Hematopoietic multipotent progenitor cell treated with erythropoietin and hydrocortisone succinate and interleukin-3 and kit ligand, for 6 days (in vitro differentiated cells): ENCODE data around the gene ARHGEF10L.

Experiments
- DNase-seq: peaks from one replicate; pipeline ENCODE4 v3.0.0-alpha.2; 2015

Gene ARHGEF10L

GRCh38 chr1:17684810-17685209, 145.3 kb downstream of the ARHGEF10L start:
- no peak for DNase-seq

GRCh38 chr1:17686258-17686657, 146.8 kb downstream of the ARHGEF10L start:
- DNase-seq: no peak

- no peak for DNase-seq
Measured at GRCh38 chr1:17687145-17687544, 147.6 kb downstream of the ARHGEF10L start.

GRCh38 chr1:17688217-17688810, 148.8 kb downstream of the ARHGEF10L start:
- DNase-seq: no peak

- DNase-seq: no peak
Measured at GRCh38 chr1:17689011-17689410, 149.5 kb downstream of the ARHGEF10L start.

GRCh38 chr1:17690906-17691634, 151.6 kb downstream of the ARHGEF10L start:
- no peak for DNase-seq

- DNase-seq: no peak
Measured at GRCh38 chr1:17692645-17693044, 153.1 kb downstream of the ARHGEF10L start.

- DNase-seq: no peak
Measured at GRCh38 chr1:17696417-17697301, 157.2 kb downstream of the ARHGEF10L start.

- DNase-seq: no peak
Measured at GRCh38 chr1:17697458-17697857, 158.0 kb downstream of the ARHGEF10L start.

GRCh38 chr1:17699581-17699980, 160.1 kb downstream of the ARHGEF10L start:
- DNase-seq: no peak

- no peak for DNase-seq
Measured at GRCh38 chr1:17700945-17701810, 161.7 kb downstream of the ARHGEF10L start.

- DNase-seq: no peak
Measured at GRCh38 chr1:17704176-17704575, 164.7 kb downstream of the ARHGEF10L start.

- no peak for DNase-seq
Measured at GRCh38 chr1:17706445-17706844, 166.9 kb downstream of the ARHGEF10L start.

GRCh38 chr1:17709981-17710380, 170.5 kb downstream of the ARHGEF10L start:
- no peak for DNase-seq

- no peak for DNase-seq
Measured at GRCh38 chr1:17710889-17711576, 171.5 kb downstream of the ARHGEF10L start.

- no peak for DNase-seq
Measured at GRCh38 chr1:17711577-17711910, 172.0 kb downstream of the ARHGEF10L start.

GRCh38 chr1:17711941-17712340, 172.4 kb downstream of the ARHGEF10L start:
- DNase-seq: no peak

GRCh38 chr1:17713993-17714392, 174.5 kb downstream of the ARHGEF10L start:
- no peak for DNase-seq

- no peak for DNase-seq
Measured at GRCh38 chr1:17717594-17718535, 178.4 kb downstream of the ARHGEF10L start.

GRCh38 chr1:17719874-17720273, 180.4 kb downstream of the ARHGEF10L start:
- DNase-seq: no peak

GRCh38 chr1:17721444-17721843, 181.9 kb downstream of the ARHGEF10L start:
- DNase-seq: no peak
